Measurements from ENCODE around the gene GRID1.

DNA sequence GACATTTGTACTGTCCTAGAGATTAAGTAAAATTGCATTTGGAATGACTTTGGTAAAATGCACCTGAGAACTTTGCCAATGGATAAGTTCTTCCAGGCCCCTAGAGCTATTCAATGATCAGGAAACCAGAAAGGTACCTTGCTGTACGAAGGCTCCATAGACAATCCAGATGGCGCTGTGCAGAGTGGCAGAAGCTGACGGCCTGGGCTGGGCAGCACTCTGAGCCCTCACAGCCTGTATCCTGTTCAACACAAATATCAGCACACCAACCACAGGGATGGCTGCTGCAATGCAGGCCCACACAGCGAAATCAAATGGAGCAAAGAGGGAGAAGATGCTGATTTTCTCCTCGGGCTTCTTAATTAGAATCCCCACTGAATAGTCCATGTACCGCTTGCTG, 642.4 kb downstream of the GRID1 start:
- TF ChIP-seq, protein P1, sequence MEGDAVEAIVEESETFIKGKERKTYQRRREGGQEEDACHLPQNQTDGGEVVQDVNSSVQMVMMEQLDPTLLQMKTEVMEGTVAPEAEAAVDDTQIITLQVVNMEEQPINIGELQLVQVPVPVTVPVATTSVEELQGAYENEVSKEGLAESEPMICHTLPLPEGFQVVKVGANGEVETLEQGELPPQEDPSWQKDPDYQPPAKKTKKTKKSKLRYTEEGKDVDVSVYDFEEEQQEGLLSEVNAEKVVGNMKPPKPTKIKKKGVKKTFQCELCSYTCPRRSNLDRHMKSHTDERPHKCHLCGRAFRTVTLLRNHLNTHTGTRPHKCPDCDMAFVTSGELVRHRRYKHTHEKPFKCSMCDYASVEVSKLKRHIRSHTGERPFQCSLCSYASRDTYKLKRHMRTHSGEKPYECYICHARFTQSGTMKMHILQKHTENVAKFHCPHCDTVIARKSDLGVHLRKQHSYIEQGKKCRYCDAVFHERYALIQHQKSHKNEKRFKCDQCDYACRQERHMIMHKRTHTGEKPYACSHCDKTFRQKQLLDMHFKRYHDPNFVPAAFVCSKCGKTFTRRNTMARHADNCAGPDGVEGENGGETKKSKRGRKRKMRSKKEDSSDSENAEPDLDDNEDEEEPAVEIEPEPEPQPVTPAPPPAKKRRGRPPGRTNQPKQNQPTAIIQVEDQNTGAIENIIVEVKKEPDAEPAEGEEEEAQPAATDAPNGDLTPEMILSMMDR (IDR thresholded peaks at IDR 0.05): no peak
- TF ChIP-seq EP300 (IDR thresholded peaks at IDR 0.05) (no peak), POLR2A (IDR thresholded peaks at IDR 0.05) (no peak)
